Esophagus squamous epithelium (tissue), 4 donors: ENCODE measurements around the gene PCDHAC2.

Experiments
- POLR2A ChIP-seq, 4 donors: fragments of 450-650 bp; IDR thresholded peaks; one replicate each; pipeline ENCODE4 v1.6.1; 2017; ENCODE audit warnings: antibody characterized with exemption in 4 of 4, mild to moderate bottlenecking in 4 of 4, moderate library complexity in 3 of 4
- TF ChIP-seq, protein P1 (sequence below), 6 experiments: fragments of 450-650 bp in 4 of 6; fragments of 200-600 bp in 2 of 6; sonication (generic) in 2 of 6; IDR thresholded peaks; one replicate each; pipeline ENCODE4 v1.5.1; 2016 to 2019; ENCODE audit warnings: antibody characterized with exemption in 6 of 6, mild to moderate bottlenecking in 4 of 6, moderate library complexity in 4 of 6

DNA sequence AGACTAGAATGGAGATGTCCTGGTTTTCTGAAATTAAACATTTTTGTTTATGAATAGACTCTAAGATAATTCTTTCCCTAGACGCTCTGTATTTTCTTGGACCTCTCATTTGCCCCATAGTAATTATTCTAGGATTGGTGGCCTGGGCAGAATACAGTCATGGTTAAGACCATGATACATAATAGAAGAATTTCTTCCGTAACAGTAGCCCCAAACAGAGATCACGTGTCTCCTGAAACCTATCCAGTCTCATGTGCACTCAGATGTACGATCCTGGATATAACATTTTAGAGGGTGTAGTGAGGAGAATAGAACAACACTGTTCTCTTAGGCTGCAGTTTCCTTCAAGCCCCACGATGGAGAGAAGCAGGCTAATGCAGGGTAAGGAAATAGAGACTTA lies 22.3 kb downstream of the PCDHAC2 start:
- no peak for TF ChIP-seq POLR2A (IDR thresholded peaks at IDR 0.05)
- TF ChIP-seq, protein P1, sequence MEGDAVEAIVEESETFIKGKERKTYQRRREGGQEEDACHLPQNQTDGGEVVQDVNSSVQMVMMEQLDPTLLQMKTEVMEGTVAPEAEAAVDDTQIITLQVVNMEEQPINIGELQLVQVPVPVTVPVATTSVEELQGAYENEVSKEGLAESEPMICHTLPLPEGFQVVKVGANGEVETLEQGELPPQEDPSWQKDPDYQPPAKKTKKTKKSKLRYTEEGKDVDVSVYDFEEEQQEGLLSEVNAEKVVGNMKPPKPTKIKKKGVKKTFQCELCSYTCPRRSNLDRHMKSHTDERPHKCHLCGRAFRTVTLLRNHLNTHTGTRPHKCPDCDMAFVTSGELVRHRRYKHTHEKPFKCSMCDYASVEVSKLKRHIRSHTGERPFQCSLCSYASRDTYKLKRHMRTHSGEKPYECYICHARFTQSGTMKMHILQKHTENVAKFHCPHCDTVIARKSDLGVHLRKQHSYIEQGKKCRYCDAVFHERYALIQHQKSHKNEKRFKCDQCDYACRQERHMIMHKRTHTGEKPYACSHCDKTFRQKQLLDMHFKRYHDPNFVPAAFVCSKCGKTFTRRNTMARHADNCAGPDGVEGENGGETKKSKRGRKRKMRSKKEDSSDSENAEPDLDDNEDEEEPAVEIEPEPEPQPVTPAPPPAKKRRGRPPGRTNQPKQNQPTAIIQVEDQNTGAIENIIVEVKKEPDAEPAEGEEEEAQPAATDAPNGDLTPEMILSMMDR (IDR thresholded peaks at IDR 0.05): no peak
